Heart left ventricle (tissue), 16 donors: ENCODE results near the gene SPOCK1. TPM values are rescaled to one million over a fixed set of nuclear protein-coding genes. Genes with fewer than 3 reads are reported as not detected.

Experiments used
- ATAC-seq, 4 donors: fragments of 200-7000 bp; cut with Tn5 transposase; one replicate each; pipeline ENCODE4 v1.9.1; 2020 to 2022; ENCODE audit warnings: moderate library complexity in 4 of 4, mild to moderate bottlenecking in 3 of 4, moderate number of reproducible peaks in 1 of 4
- DNase-seq, 5 donors: peaks; one replicate each; pipeline ENCODE4 v3.0.0-alpha.2; 2020
- H3K27ac ChIP-seq, 12 donors: fragments of 200-600 bp; sonication (generic) in 4 of 12; one replicate each; pipeline versions ENCODE4 v1.5.0 to v1.8.0; 2016 to 2022; ENCODE audit warnings: mild to moderate bottlenecking in 2 of 12
- H3K27me3 ChIP-seq, 9 donors: fragments of 200-600 bp; sonication (generic) in 2 of 9; one replicate each; pipeline versions ENCODE4 v1.5.1 to v1.8.0; 2016 to 2022; ENCODE audit warnings: mild to moderate bottlenecking in 3 of 9
- H3K36me3 ChIP-seq, 9 donors: fragments of 200-600 bp; sonication (generic) in 2 of 9; one replicate each; pipeline versions ENCODE4 v1.5.0 to v1.8.0; 2018 to 2022; ENCODE audit warnings: mild to moderate bottlenecking in 2 of 9
- H3K4me1 ChIP-seq, 12 donors: fragments of 200-600 bp; sonication (generic) in 4 of 12; one replicate each; pipeline versions ENCODE4 v1.5.0 to v1.8.0; 2016 to 2022; ENCODE audit warnings: mild to moderate bottlenecking in 3 of 12
- H3K4me3 ChIP-seq, 12 donors: fragments of 200-600 bp; sonication (generic) in 4 of 12; one replicate each; pipeline versions ENCODE4 v1.5.0 to v1.8.0; 2017 to 2022; ENCODE audit warnings: mild to moderate bottlenecking in 9 of 12, moderate library complexity in 4 of 12
- H3K9me3 ChIP-seq, 12 donors: fragments of 200-600 bp; sonication (generic) in 4 of 12; one replicate each; pipeline versions ENCODE4 v1.5.0 to v1.8.0; 2016 to 2022; ENCODE audit warnings: mild to moderate bottlenecking in 1 of 12
- POLR2A ChIP-seq, 2 donors: fragments of 450-650 bp; IDR thresholded peaks; one replicate each; pipeline ENCODE4 v1.6.1; 2017; ENCODE audit warnings: antibody characterized with exemption in 2 of 2, mild to moderate bottlenecking in 2 of 2, moderate library complexity in 2 of 2
- WGBS, 4 donors: extraction: QIAGEN DNeasy Blood & Tissue Kit in 2 of 4; methylation state at CpG; one replicate each; pipeline versions ENCODE4 v1.1.5 to v1.1.7; 2013 to 2018; 5-methylcytosine and 5-hydroxymethylcytosine counted together
- intact Hi-C, 10 donors: fragments of 100-400 bp; cut with DNase I; formaldehyde crosslinking; loops; one replicate each; pipeline versions ENCODE4 v1.11.1 to v1.14.2; 2022
- polyA plus RNA-seq, 2 donors: library from polyadenylated mRNA; stranded (reverse); fragments of 200-250 nt; gene quantifications; one replicate each; pipeline ENCODE4 v1.2.3, GENCODE V29; 2013
- total RNA-seq, 9 donors: library from RNA; depleted of rRNA in 2 of 9; stranded (reverse); fragments of >200 nt in 2 of 9; fragmentation: NEBNext Ultra II Directional in 3 of 9; extraction: Animal tissue kit (Norgen Biotek cat#: 25700) in 3 of 9; gene quantifications; one replicate each; pipeline versions ENCODE4 v1.1.0 to v1.2.4, GENCODE V29; 2016 to 2023
- TF ChIP-seq, protein P1 (sequence below), 12 donors: fragments of 200-600 bp; sonication (generic) in 4 of 12; IDR thresholded peaks; one replicate each; pipeline versions ENCODE4 v1.5.0 to v1.8.0; 2018 to 2022; ENCODE audit warnings: antibody characterized with exemption in 12 of 12, mild to moderate bottlenecking in 5 of 12
- donor health status: ischemic (EF 13 %, LVEDD 7.1; RV severe dilation, severe dysfunction).
- donor health status: healthy with polysubstance abuse.
- donor health status: DM: no; HTN: yes; CAD: no.
- donor health status: DM: no; HTN: no; CAD: no.
- donor health status: ischemic (EF 25% LVEDD 6.9; RV normal size, moderate dysfunction).
- donor health status: ischemic (EF 25% LVEDD 5.7; RV mildly dilated, moderate dysfunction).
- donor health status: healthy.
- donor health status: DM: yes; HTN: yes; CAD: no.
- donor health status: ischemic (EF 35%, LVEDD 5.7; RV mildly dilated, moderate dysfunction).
- donor health status: nonischemic (EF 11% LVEDD 7.7; RV severe dilation, severe dysfunction).
- donor health status: DM: yes; HTN: yes; CAD: no.
- donor health status: PGD.
- donor health status: ischemic (EF 29% LVEDD 5.4; RV normal size, mild dysfunction).
- donor health status: nonischemic (EF 23%, LVEDD 6.1; RV moderate dilation, normal function).

The SPOCK1 gene
- total and polyA plus RNA-seq, 11 donors: 7.8 to 51.2 (median 19.9) TPM

DNA sequence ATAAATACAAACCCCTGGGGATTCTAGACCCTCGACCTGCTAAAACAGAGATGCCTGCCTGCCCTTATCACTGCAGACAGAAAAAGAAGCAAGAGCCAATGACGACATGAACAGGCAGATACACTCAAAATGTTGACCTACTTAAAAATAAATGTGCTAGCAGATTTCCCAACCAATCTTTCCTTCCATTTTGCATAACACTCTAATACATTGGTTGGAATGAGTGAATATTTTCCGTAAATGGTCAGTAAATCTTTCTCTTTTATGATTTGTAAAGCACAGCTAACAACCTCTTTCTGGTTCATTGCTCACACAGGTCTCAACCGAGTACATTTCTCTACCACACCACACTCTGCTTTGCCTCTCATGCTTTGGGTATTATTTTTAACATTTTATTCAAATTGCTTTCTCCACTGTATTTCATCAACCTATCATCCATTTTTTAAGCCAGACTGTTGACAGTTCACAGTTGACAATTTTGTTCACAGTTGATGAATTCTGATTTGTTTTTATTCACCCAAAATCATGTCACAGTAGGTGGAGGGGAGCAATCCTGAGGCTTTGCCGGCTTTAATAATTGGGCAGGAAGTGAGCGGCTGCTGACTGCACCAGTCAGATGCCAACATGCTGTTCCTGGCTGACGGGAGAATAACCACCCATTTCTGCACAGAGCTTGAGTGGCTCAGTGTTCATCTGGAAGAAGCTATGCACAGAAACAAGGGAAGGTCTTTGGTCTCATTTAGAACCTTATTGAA is 426.6 kb downstream of the SPOCK1 start:
- intact Hi-C loops: no loop called here
- Histone ChIP-seq H3K27me3 (no peaks in the 10 kb centered on the region), H3K4me3 (no peak overlapping the region), H3K4me1 (peaks cover 0 to 28% (median 16%) of the 10 kb centered on the region in 12 donors), H3K27ac (peak overlapping the region in 9 of 12 donors; percentile 33 to 78 (median 48)), H3K9me3 (no peaks in the 10 kb centered on the region), H3K36me3 (no peaks in the 10 kb centered on the region)
- 48 to 54% (median 48%) methylated on average over 7 of the region's 7 CpGs for WGBS, 4 donors
- ATAC-seq (peak; percentile 53 to 80 (median 54)), DNase-seq (no peak)
- TF ChIP-seq, protein P1, sequence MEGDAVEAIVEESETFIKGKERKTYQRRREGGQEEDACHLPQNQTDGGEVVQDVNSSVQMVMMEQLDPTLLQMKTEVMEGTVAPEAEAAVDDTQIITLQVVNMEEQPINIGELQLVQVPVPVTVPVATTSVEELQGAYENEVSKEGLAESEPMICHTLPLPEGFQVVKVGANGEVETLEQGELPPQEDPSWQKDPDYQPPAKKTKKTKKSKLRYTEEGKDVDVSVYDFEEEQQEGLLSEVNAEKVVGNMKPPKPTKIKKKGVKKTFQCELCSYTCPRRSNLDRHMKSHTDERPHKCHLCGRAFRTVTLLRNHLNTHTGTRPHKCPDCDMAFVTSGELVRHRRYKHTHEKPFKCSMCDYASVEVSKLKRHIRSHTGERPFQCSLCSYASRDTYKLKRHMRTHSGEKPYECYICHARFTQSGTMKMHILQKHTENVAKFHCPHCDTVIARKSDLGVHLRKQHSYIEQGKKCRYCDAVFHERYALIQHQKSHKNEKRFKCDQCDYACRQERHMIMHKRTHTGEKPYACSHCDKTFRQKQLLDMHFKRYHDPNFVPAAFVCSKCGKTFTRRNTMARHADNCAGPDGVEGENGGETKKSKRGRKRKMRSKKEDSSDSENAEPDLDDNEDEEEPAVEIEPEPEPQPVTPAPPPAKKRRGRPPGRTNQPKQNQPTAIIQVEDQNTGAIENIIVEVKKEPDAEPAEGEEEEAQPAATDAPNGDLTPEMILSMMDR (IDR thresholded peaks at IDR 0.05): no peak
- no peak for TF ChIP-seq POLR2A (IDR thresholded peaks at IDR 0.05)

DNA sequence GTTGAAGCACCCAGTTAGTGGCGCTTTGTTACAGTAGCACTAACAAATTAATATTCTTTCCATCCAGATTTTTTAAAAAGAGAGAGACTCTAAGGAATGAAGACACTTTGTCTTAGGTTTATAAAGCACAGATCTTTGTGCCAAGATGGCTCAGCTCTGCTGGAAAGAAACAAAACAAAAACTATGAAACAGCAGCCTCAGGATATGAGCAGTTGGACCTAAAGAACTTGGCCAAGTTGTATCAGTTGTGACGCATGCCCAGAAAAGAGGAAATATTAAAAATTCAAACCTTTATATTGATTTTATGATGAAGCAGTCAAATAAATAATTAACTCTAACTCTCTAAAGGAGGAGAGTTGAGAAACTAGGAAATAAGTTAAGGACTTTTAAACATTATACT is 427.2 kb downstream of the SPOCK1 start:
- TF ChIP-seq POLR2A (IDR thresholded peaks at IDR 0.05): no peak
- TF ChIP-seq, protein P1 (IDR thresholded peaks at IDR 0.05): no peak
- Histone ChIP-seq H3K36me3 (no peaks in the 10 kb centered on the region), H3K9me3 (no peaks in the 10 kb centered on the region), H3K4me3 (no peak overlapping the region), H3K27ac (peak overlapping the region in 9 of 12 donors; percentile 15 to 78 (median 38)), H3K27me3 (no peaks in the 10 kb centered on the region), H3K4me1 (peaks cover 0 to 28% (median 16%) of the 10 kb centered on the region in 12 donors)
- 69 to 82% (median 77%) methylated on average over 2 of the region's 2 CpGs for WGBS, 4 donors
- ATAC-seq (peak in 1 of 4 donors; percentile 41), DNase-seq (no peak)
- intact Hi-C loops: no loop called here

DNA sequence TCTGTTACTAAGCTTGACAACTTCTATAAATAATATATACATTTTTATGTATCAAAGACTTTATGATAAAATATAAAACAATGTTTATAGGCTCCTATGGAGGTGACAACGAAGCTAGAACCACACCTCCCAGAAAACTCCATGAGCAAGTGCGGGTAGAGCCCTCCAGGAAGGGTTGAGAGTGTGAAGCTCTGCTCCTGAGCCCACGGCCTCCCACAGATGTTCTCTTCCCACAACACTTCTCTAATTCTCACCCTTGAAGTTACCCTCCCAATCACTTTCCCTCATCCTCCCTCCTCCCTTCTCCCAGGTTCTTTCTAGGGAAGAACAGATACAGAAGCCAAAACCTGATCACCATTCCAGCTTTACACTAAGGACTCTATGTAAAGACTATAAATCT is 427.6 kb downstream of the SPOCK1 start:
- no peak for DNase-seq
- no peaks in the 10 kb centered on the region for H3K27me3 ChIP-seq
- intact Hi-C loops: no loop called here
- H3K4me1 ChIP-seq: peaks cover 0 to 28% (median 16%) of the 10 kb centered on the region in 12 donors
- no peak overlapping the region for H3K4me3 ChIP-seq
- ATAC-seq: no peak
- H3K9me3 ChIP-seq: no peaks in the 10 kb centered on the region
- 69 to 81% (median 73%) methylated on average over 3 of the region's 3 CpGs for WGBS, 4 donors
- H3K36me3 ChIP-seq: no peaks in the 10 kb centered on the region
- H3K27ac ChIP-seq: peak overlapping the region in 8 of 12 donors; percentile 29 to 78 (median 44)
- TF ChIP-seq POLR2A (IDR thresholded peaks at IDR 0.05): no peak
- TF ChIP-seq, protein P1 (IDR thresholded peaks at IDR 0.05): no peak

DNA sequence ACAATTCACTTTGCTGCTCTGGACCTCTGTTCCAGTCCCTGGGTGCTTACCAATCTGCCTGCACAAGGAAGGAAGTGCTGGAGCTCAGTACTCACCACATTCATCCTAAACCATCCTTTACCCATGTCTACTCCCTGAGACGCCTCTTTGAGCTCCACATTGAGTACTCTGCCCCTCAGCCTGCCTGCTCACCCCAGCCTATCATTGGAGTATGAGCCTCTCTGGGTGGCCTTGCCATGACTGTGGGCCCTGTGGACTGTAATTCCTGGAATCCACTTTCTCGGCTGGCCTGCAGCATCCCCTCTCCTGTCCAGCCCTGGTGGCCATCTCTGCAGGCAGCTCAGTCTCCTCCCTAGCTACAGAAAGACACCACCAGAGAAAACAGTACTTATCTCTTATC is 428.6 kb downstream of the SPOCK1 start:
- peaks cover 0 to 26% (median 16%) of the 10 kb centered on the region in 12 donors for H3K4me1 ChIP-seq
- no peak overlapping the region for H3K27ac ChIP-seq
- TF ChIP-seq, protein P1 (IDR thresholded peaks at IDR 0.05): no peak
- TF ChIP-seq POLR2A (IDR thresholded peaks at IDR 0.05): no peak
- no peaks in the 10 kb centered on the region for H3K36me3 ChIP-seq
- H3K9me3 ChIP-seq: no peaks in the 10 kb centered on the region
- no peak overlapping the region for H3K4me3 ChIP-seq
- ATAC-seq: no peak
- WGBS, 4 donors: 81 to 95% (median 85%) methylated on average over 2 of the region's 2 CpGs
- no peak for DNase-seq
- intact Hi-C loops: no loop called here
- no peaks in the 10 kb centered on the region for H3K27me3 ChIP-seq
